Upper lobe of right lung (tissue), 1 donor: Measurements from ENCODE around the gene DEFB128. TPM values are rescaled to one million over a fixed set of nuclear protein-coding genes. Genes with fewer than 3 reads are reported as not detected.

ENCODE experiments used
- ATAC-seq: fragments of 200-7000 bp; cut with Tn5 transposase; one replicate; pipeline ENCODE4 v1.9.1; 2020; ENCODE audit warnings: mild to moderate bottlenecking, moderate library complexity
- DNase-seq: peaks from one replicate; pipeline ENCODE4 v3.0.0-alpha.2; 2020
- H3K27ac ChIP-seq: fragments of 200-600 bp; one replicate; pipeline ENCODE4 v1.8.0; 2022
- H3K27me3 ChIP-seq: fragments of 200-600 bp; one replicate; pipeline ENCODE4 v1.8.0; 2022; ENCODE audit warnings: mild to moderate bottlenecking
- H3K36me3 ChIP-seq: fragments of 200-600 bp; one replicate; pipeline ENCODE4 v1.8.0; 2022
- H3K4me1 ChIP-seq: fragments of 200-600 bp; one replicate; pipeline ENCODE4 v1.8.0; 2022
- H3K4me3 ChIP-seq: fragments of 200-600 bp; one replicate; pipeline ENCODE4 v1.8.0; 2022; ENCODE audit warnings: mild to moderate bottlenecking
- H3K9me3 ChIP-seq: fragments of 200-600 bp; one replicate; pipeline ENCODE4 v1.8.0; 2022
- intact Hi-C: fragments of 100-400 bp; cut with DNase I; formaldehyde crosslinking; loops from one replicate; pipeline ENCODE4 v1.11.0; 2022
- total RNA-seq: library from RNA; stranded (reverse); fragmentation: NEBNext Ultra II Directional; extraction: Animal tissue kit (Norgen Biotek cat#: 25700); gene quantifications from one replicate; pipeline ENCODE4 v1.2.1, GENCODE V29; 2021
- TF ChIP-seq, protein P1 (sequence below): fragments of 200-600 bp; IDR thresholded peaks from one replicate; pipeline ENCODE4 v1.8.0; 2022; ENCODE audit warnings: antibody characterized with exemption
- donor health status: DM: no; HTN: yes; CAD: no; lungs with severe emphysema.

Gene DEFB128
- total RNA-seq, 1 donor from 2014 or later: not detected

DNA sequence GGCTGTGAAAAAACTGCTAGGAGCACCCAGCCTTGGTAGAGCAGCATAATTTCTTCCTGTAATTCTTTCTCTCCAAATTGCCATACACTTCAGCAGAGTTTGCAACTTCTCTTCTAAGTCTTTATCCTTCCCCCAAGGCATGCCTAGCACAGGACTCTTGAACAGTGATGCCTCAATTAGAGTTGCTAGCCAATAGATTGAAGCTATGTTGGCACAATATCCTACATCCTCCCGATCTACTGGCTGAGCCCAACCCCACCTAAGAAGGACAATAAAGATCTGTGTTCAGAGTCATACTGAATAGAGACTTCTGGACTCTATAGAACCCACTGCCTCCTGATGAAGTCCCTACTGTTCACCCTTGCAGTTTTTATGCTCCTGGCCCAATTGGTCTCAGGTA, 47.2 kb downstream of the DEFB128 start, which contains the start of gene DEFB126:
DEFB126 (plus strand) TSS at position 301 of the 400 bp plus-strand sequence; CDS start at position 340, 39 bp downstream.
- no peaks in the 10 kb centered on the region for H3K9me3 ChIP-seq
- TF ChIP-seq, protein P1, sequence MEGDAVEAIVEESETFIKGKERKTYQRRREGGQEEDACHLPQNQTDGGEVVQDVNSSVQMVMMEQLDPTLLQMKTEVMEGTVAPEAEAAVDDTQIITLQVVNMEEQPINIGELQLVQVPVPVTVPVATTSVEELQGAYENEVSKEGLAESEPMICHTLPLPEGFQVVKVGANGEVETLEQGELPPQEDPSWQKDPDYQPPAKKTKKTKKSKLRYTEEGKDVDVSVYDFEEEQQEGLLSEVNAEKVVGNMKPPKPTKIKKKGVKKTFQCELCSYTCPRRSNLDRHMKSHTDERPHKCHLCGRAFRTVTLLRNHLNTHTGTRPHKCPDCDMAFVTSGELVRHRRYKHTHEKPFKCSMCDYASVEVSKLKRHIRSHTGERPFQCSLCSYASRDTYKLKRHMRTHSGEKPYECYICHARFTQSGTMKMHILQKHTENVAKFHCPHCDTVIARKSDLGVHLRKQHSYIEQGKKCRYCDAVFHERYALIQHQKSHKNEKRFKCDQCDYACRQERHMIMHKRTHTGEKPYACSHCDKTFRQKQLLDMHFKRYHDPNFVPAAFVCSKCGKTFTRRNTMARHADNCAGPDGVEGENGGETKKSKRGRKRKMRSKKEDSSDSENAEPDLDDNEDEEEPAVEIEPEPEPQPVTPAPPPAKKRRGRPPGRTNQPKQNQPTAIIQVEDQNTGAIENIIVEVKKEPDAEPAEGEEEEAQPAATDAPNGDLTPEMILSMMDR: no peak
- intact Hi-C loops: no loop called here
- ATAC-seq: no peak
- no peak within 1 kb of the TSS for H3K4me3 ChIP-seq
- no peaks in the 10 kb centered on the region for H3K36me3 ChIP-seq
- H3K4me1 ChIP-seq: no peaks in the 10 kb centered on the region
- no peak for DNase-seq
- H3K27ac ChIP-seq: no peak within 1 kb of the TSS
- peaks cover 31% of the 10 kb centered on the region for H3K27me3 ChIP-seq

Other genes starting within 250 kb of the DEFB128 start
- gene DEFB125, start 102.0 kb downstream of the DEFB128 start, total RNA-seq: not detected
- not detected for gene DEFB126, start 47.1 kb downstream of the DEFB128 start, total RNA-seq
- not detected for gene DEFB127, start 32.3 kb downstream of the DEFB128 start, total RNA-seq
- gene DEFB129, start 37.5 kb upstream of the DEFB128 start, total RNA-seq: not detected
- not detected for gene DEFB132, start 68.0 kb upstream of the DEFB128 start, total RNA-seq
- 8.8 TPM for gene C20orf96, start 101.0 kb upstream of the DEFB128 start, total RNA-seq
- gene ZCCHC3, start 107.9 kb upstream of the DEFB128 start, total RNA-seq: 15.7 TPM
- 8.4 TPM for gene SOX12, start 135.8 kb upstream of the DEFB128 start, total RNA-seq
- 19.9 TPM for gene NRSN2, start 157.4 kb upstream of the DEFB128 start, total RNA-seq
- gene TRIB3, start 191.0 kb upstream of the DEFB128 start, total RNA-seq: 16.8 TPM
- 101 TPM for gene RBCK1, start 218.6 kb upstream of the DEFB128 start, total RNA-seq